Measurements from ENCODE around the gene ADAP1.

GRCh38 chr7:959271-959670 is 4.8 kb upstream of the ADAP1 start:
- TF ChIP-seq CTCF (IDR thresholded peaks at IDR 0.05 in 2 of 3, conservative IDR thresholded peaks at IDR 0.05 in 1 of 3; ENCODE audit: borderline replicate concordance in 1 of 3, insufficient read depth in 1 of 3, low read depth in 2 of 3, low read length in 2 of 3) (no peak), SIN3A (IDR thresholded peaks at IDR 0.05; ENCODE audit: low read depth) (no peak), MAX (IDR thresholded peaks at IDR 0.05) (no peak), CBX3 (IDR thresholded peaks at IDR 0.05; ENCODE audit: low read depth) (no peak), EZH2 (IDR thresholded peaks at IDR 0.05) (no peak), REST (IDR thresholded peaks at IDR 0.05; ENCODE audit: low read depth) (no peak), YY1 (IDR thresholded peaks at IDR 0.05; ENCODE audit: extremely low read depth, insufficient replicate concordance, low read depth, low read length) (no peak), CEBPB (IDR thresholded peaks at IDR 0.05; ENCODE audit: low read depth) (no peak), EZH2phosphoT487 (IDR thresholded peaks at IDR 0.05; ENCODE audit: borderline replicate concordance) (no peak), RAD21 (IDR thresholded peaks at IDR 0.05; ENCODE audit: low read depth) (no peak)
